ENCODE measurements around the gene THSD7B. TPM values are rescaled to one million over a fixed set of nuclear protein-coding genes. Genes with fewer than 3 reads are reported as not detected.

The THSD7B gene
- total RNA-seq, 1 donor from 2014 or later = not detected

GRCh38 chr2:137007938-137008337 is 242.6 kb downstream of the THSD7B start:
- no peak for TF ChIP-seq CTCF (IDR thresholded peaks at IDR 0.05)
- no peak overlapping the region for H3K4me3 Mint-ChIP-seq
- no peaks in the 10 kb centered on the region for H3K36me3 Mint-ChIP-seq (ENCODE audit: low read depth)
- H3K27ac Mint-ChIP-seq = no peak overlapping the region
- DNase-seq = no peak
- no peaks in the 10 kb centered on the region for H3K9me3 Mint-ChIP-seq
- ChIA-PET CTCF (no interaction called here), POLR2A (no interaction called here)
- no peak for ATAC-seq (ENCODE audit: low read depth)
- no peaks in the 10 kb centered on the region for H3K27me3 Mint-ChIP-seq
- H3K4me1 Mint-ChIP-seq = no peaks in the 10 kb centered on the region
- intact Hi-C loops (cut with micrococcal nuclease) = no loop called here

GRCh38 chr2:137009953-137010352 is 244.6 kb downstream of the THSD7B start:
- ChIA-PET CTCF (no interaction called here), POLR2A (no interaction called here)
- no peaks in the 10 kb centered on the region for H3K4me1 Mint-ChIP-seq
- H3K9me3 Mint-ChIP-seq = no peaks in the 10 kb centered on the region
- no peaks in the 10 kb centered on the region for H3K27me3 Mint-ChIP-seq
- no peak for TF ChIP-seq CTCF (IDR thresholded peaks at IDR 0.05)
- H3K27ac Mint-ChIP-seq = no peak overlapping the region
- H3K36me3 Mint-ChIP-seq (ENCODE audit: low read depth) = no peaks in the 10 kb centered on the region
- ATAC-seq (ENCODE audit: low read depth) (no peak), DNase-seq (no peak)
- H3K4me3 Mint-ChIP-seq = no peak overlapping the region
- intact Hi-C loops (cut with micrococcal nuclease) = no loop called here

GRCh38 chr2:137020452-137021196 is 255.3 kb downstream of the THSD7B start:
- H3K27ac Mint-ChIP-seq = no peak overlapping the region
- ATAC-seq (ENCODE audit: low read depth) (no peak), DNase-seq (no peak)
- ChIA-PET CTCF (no interaction called here), POLR2A (no interaction called here)
- no peaks in the 10 kb centered on the region for H3K9me3 Mint-ChIP-seq
- H3K4me1 Mint-ChIP-seq = no peaks in the 10 kb centered on the region
- no peak overlapping the region for H3K4me3 Mint-ChIP-seq
- H3K27me3 Mint-ChIP-seq = no peaks in the 10 kb centered on the region
- TF ChIP-seq CTCF (IDR thresholded peaks at IDR 0.05) = no peak
- intact Hi-C loops (cut with micrococcal nuclease) = no loop called here
- H3K36me3 Mint-ChIP-seq (ENCODE audit: low read depth) = no peaks in the 10 kb centered on the region

GRCh38 chr2:137021763-137022162 is 256.4 kb downstream of the THSD7B start:
- H3K27me3 Mint-ChIP-seq = no peaks in the 10 kb centered on the region
- ATAC-seq (ENCODE audit: low read depth) (no peak), DNase-seq (no peak)
- CTCF ChIA-PET = no interaction called here
- H3K27ac Mint-ChIP-seq = no peak overlapping the region
- TF ChIP-seq CTCF (IDR thresholded peaks at IDR 0.05) = no peak
- POLR2A ChIA-PET = no interaction called here
- intact Hi-C loops (cut with micrococcal nuclease) = no loop called here
- no peak overlapping the region for H3K4me3 Mint-ChIP-seq
- no peaks in the 10 kb centered on the region for H3K4me1 Mint-ChIP-seq
- H3K9me3 Mint-ChIP-seq = no peaks in the 10 kb centered on the region
- no peaks in the 10 kb centered on the region for H3K36me3 Mint-ChIP-seq (ENCODE audit: low read depth)

GRCh38 chr2:137023205-137023604 is 257.9 kb downstream of the THSD7B start:
- no peaks in the 10 kb centered on the region for H3K36me3 Mint-ChIP-seq (ENCODE audit: low read depth)
- intact Hi-C loops (cut with micrococcal nuclease) = no loop called here
- POLR2A ChIA-PET = no interaction called here

More at GRCh38 chr2:137023205-137023604, 257.9 kb downstream of the THSD7B start:
- DNase-seq = no peak
- Mint-ChIP-seq H3K27ac (no peak overlapping the region), H3K4me3 (no peak overlapping the region), H3K9me3 (no peaks in the 10 kb centered on the region), H3K4me1 (no peaks in the 10 kb centered on the region), H3K27me3 (no peaks in the 10 kb centered on the region)
- no peak for TF ChIP-seq CTCF (IDR thresholded peaks at IDR 0.05)
- ATAC-seq (ENCODE audit: low read depth) = no peak
- CTCF ChIA-PET = no interaction called here
